ENCODE measurements around the gene PITPNM1.

The PITPNM1 gene

DNA sequence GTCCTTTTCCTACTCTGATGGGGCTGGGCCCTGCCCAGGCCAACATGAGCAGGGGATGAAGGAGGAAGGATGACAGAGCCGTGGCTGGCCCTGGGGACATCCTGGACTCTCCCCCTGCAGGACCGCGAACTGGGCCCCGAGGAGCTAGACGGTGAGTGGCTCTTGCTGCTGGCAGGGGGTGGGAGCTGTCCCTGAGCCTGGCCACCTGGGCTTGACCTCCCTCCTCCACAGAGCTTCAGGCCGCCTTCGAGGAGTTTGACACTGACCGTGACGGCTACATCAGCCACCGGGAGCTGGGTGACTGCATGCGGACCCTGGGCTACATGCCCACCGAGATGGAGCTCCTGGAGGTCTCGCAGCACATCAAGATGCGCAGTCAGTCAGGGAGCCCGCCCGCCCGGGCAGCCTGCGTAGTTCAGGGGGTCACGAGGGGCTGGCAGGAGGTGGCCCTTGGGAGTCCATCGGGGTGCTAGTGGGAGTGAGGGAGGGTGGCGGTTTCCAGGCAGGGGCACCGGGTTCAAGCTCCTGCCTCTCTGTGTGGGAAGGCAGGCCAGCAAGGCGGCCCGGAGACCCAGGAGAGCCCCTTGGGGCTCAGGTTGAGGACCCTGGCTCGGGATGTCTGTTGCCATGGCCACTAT lies 49.0 kb downstream of the PITPNM1 start:
- H3K36me3 ChIP-seq (ENCODE audit: insufficient read depth): no peaks in the 10 kb centered on the region
- H3K27ac ChIP-seq: no peak overlapping the region
- H3K27me3 ChIP-seq (ENCODE audit: insufficient read depth, low read depth): no peaks in the 10 kb centered on the region; the same call in 1 of the 2 replicates
- no peaks in the 10 kb centered on the region for H3K79me2 ChIP-seq (ENCODE audit: insufficient read depth, low read depth)
- no peaks in the 10 kb centered on the region for H3K4me1 ChIP-seq (ENCODE audit: low read depth, poor library complexity, severe bottlenecking)
- no peak overlapping the region for H3K4me2 ChIP-seq
- no peak overlapping the region for H3K9ac ChIP-seq
- H3K4me3 ChIP-seq (IDR thresholded peaks at IDR 0.05; ENCODE audit: insufficient read depth, low read depth, low read length): no peak overlapping the region
- no peaks in the 10 kb centered on the region for H4K20me1 ChIP-seq (ENCODE audit: insufficient read depth)
- TF ChIP-seq, protein P1, sequence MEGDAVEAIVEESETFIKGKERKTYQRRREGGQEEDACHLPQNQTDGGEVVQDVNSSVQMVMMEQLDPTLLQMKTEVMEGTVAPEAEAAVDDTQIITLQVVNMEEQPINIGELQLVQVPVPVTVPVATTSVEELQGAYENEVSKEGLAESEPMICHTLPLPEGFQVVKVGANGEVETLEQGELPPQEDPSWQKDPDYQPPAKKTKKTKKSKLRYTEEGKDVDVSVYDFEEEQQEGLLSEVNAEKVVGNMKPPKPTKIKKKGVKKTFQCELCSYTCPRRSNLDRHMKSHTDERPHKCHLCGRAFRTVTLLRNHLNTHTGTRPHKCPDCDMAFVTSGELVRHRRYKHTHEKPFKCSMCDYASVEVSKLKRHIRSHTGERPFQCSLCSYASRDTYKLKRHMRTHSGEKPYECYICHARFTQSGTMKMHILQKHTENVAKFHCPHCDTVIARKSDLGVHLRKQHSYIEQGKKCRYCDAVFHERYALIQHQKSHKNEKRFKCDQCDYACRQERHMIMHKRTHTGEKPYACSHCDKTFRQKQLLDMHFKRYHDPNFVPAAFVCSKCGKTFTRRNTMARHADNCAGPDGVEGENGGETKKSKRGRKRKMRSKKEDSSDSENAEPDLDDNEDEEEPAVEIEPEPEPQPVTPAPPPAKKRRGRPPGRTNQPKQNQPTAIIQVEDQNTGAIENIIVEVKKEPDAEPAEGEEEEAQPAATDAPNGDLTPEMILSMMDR (conservative IDR thresholded peaks at IDR 0.05; ENCODE audit: low read depth, low read length): no peak
- H2AFZ ChIP-seq (ENCODE audit: low read depth): no peak overlapping the region

DNA sequence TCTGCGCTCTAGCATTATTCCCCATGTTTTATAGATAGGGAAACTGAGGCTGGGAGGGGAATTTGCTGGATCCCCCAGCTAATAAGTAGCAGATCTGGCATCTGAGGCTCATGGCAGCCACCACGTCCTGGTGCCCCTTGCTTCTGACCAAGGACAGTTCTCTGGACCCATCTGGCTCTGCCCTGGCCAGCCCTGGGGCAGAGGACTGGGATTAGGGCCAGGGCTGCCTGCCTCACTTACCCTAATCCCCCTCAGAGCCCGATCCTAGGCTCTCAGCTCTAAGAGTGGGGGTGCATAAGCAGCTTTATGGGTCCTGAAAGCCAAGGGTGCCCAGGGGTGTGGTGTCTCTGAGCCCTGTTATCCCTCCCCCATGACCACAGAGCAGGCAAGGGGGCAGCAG lies 50.1 kb downstream of the PITPNM1 start, which contains the start of gene CABP4:
CABP4 (plus strand) TSS at position 301 of the 400 bp plus-strand sequence; CDS start at position 371, 70 bp downstream.
- H3K4me1 ChIP-seq (ENCODE audit: low read depth, poor library complexity, severe bottlenecking): no peaks in the 10 kb centered on the region
- H3K36me3 ChIP-seq (ENCODE audit: insufficient read depth): no peaks in the 10 kb centered on the region
- H3K79me2 ChIP-seq (ENCODE audit: insufficient read depth, low read depth): no peaks in the 10 kb centered on the region
- no peak within 1 kb of the TSS for H2AFZ ChIP-seq (ENCODE audit: low read depth)
- H3K4me2 ChIP-seq: no peak within 1 kb of the TSS
- no peak within 1 kb of the TSS for H3K4me3 ChIP-seq (IDR thresholded peaks at IDR 0.05; ENCODE audit: insufficient read depth, low read depth, low read length)
- H3K27ac ChIP-seq: no peak within 1 kb of the TSS
- H3K27me3 ChIP-seq (ENCODE audit: insufficient read depth, low read depth): no peaks in the 10 kb centered on the region; the same call in 1 of the 2 replicates
- no peak within 1 kb of the TSS for H3K9ac ChIP-seq
- TF ChIP-seq, protein P1 (conservative IDR thresholded peaks at IDR 0.05; ENCODE audit: low read depth, low read length): no peak
- no peaks in the 10 kb centered on the region for H4K20me1 ChIP-seq (ENCODE audit: insufficient read depth)

DNA sequence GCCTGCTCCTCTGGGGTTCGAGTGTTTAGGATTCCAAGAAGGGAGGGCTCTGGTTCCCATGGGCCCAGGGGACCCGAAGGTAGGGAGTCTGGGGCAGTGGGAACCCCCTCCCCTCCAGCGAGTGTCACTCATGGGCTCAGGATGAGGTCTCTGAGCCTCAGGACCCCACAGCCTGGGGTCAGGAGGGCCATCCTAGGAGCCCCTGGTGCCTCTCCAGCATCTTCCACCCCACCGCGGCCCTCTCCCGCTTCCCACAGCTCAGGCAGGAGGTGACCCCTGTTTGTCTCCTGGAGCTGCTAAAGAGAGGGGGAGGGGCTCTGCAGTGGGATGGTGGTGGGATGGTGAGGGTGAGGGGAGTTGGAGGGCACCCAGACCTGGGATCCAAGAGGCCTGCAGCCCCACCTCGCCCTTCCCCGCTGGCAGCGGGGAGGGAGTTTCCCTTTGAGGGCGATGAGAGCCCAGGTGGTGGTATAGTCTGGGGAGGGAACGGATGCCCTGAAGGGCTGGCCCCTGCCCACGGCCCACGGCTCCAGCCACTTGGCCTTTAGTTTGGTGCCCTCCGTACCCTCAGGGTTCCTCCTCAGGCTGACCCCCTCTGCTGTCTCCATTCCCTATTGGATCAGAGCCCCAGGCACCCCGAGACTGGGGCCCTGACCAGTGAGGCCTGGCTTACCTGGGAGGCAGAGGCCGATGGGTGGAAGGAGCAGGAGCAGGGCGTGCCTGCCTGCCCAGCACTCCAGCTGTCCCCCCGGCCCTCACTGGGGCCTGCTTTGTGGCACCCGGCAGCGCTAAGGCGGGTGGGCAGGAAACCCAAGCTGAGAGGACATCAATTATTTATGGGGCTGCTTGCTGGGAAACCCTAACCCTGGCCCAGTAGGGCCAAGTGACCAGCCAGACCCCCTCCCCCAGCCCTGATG lies 51.1 kb downstream of the PITPNM1 start:
- Histone ChIP-seq H3K27me3 (ENCODE audit: insufficient read depth, low read depth) (0 out of 2 replicates have a peak, but pooled peaks cover 4% of the 10 kb centered on the region), H4K20me1 (ENCODE audit: insufficient read depth) (no peaks in the 10 kb centered on the region), H3K36me3 (ENCODE audit: insufficient read depth) (no peaks in the 10 kb centered on the region), H3K4me2 (no peak overlapping the region), H3K4me3 (IDR thresholded peaks at IDR 0.05; ENCODE audit: insufficient read depth, low read depth, low read length) (no peak overlapping the region), H3K9ac (no peak overlapping the region), H3K27ac (no peak overlapping the region), H3K79me2 (ENCODE audit: insufficient read depth, low read depth) (no peaks in the 10 kb centered on the region), H3K4me1 (ENCODE audit: low read depth, poor library complexity, severe bottlenecking) (no peaks in the 10 kb centered on the region), H2AFZ (ENCODE audit: low read depth) (no peak overlapping the region)
- TF ChIP-seq, protein P1 (conservative IDR thresholded peaks at IDR 0.05; ENCODE audit: low read depth, low read length): no peak

DNA sequence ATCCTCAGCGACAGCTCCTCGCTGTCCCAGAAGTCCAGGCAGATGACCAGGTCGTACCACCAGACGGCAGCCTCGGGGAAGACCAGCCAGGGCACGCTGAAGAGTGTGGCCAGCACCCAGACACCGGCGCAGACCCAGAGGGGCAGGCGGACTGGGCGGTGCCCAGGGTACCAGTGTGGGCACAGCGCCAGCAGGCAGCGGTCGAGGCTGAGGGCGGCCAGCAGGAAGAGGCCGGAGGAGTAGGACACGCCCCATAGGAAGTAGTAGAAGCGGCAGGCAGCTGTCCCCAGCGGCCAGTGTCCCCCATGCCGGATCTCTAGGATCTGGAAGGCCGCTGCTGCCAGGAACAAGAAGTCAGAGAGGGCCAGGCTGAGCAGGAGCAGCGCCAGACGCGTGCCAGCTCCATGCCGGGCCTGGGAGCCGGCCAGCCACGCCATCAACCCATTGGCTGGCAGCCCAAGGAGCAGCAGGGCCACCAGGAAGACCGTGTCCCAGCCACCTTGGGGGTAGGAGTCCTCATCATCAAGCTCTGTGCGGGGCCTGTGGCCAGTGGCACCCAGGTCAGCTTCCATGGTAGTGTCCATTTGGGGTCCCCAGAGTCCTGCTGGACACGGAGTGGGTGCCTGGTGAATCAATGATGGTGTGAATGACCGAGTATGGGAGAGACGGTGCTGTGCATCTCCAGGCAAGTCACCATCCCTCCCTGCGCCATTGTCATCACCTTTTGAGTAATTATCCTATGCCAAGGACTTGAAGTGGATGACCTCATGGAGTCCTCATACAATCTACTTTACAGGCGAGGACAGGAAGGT lies 52.8 kb downstream of the PITPNM1 start, which contains the start of gene GPR152:
GPR152 (minus strand) TSS at position 589 of the 812 bp plus-strand sequence; CDS start at position 584, 5 bp downstream.
- Histone ChIP-seq H3K79me2 (ENCODE audit: insufficient read depth, low read depth) (no peaks in the 10 kb centered on the region), H3K4me1 (ENCODE audit: low read depth, poor library complexity, severe bottlenecking) (no peaks in the 10 kb centered on the region), H3K27me3 (ENCODE audit: insufficient read depth, low read depth) (peaks cover 9% of the 10 kb centered on the region; the same call in 1 of the 2 replicates), H3K4me3 (IDR thresholded peaks at IDR 0.05; ENCODE audit: insufficient read depth, low read depth, low read length) (no peak within 1 kb of the TSS), H2AFZ (ENCODE audit: low read depth) (no peak within 1 kb of the TSS), H3K4me2 (no peak within 1 kb of the TSS), H3K27ac (no peak within 1 kb of the TSS), H3K36me3 (ENCODE audit: insufficient read depth) (no peaks in the 10 kb centered on the region), H4K20me1 (ENCODE audit: insufficient read depth) (no peaks in the 10 kb centered on the region), H3K9ac (no peak within 1 kb of the TSS)
- TF ChIP-seq, protein P1 (conservative IDR thresholded peaks at IDR 0.05; ENCODE audit: low read depth, low read length): no peak

All from KMS-11 (cell line).